Loucy (cell line): ENCODE measurements around the gene MCU.
"Not testable (repeated sequence)": the region's sequence is repeated elsewhere in the genome, so short reads cannot be mapped to it uniquely, and the experiment has no call there.

Source experiments
- H2AFZ ChIP-seq: fragments of 200-600 bp; sonication (generic); 2 replicates; pipeline ENCODE4 v1.6.0; 2016; ENCODE audit warnings: antibody characterized with exemption, mild to moderate bottlenecking, low read length, moderate library complexity
- H3F3A ChIP-seq: fragments of 200-600 bp; 2 replicates; pipeline ENCODE4 v1.6.0; 2016; ENCODE audit warnings: antibody characterized with exemption, low read depth, mild to moderate bottlenecking
- H3K27me3 ChIP-seq: fragments of 200-600 bp; sonication (generic); 2 replicates; pipeline ENCODE4 v1.6.1; 2014; ENCODE audit warnings: low read length, mild to moderate bottlenecking; ENCODE audit not compliant: insufficient read depth, poor library complexity, severe bottlenecking
- H3K36me3 ChIP-seq: fragments of 200-600 bp; sonication (generic); 2 replicates; pipeline ENCODE4 v1.6.1; 2016; ENCODE audit warnings: low read length; ENCODE audit not compliant: insufficient read depth
- H3K4me1 ChIP-seq: fragments of 200-600 bp; sonication (generic); 2 replicates; pipeline ENCODE4 v1.5.1; 2014; ENCODE audit warnings: low read length, mild to moderate bottlenecking; ENCODE audit not compliant: insufficient read depth, poor library complexity, severe bottlenecking
- H3K4me2 ChIP-seq: fragments of 200-600 bp; sonication (generic); 2 replicates; pipeline ENCODE4 v1.6.0; 2014; ENCODE audit warnings: antibody characterized with exemption, low read length, low read depth, mild to moderate bottlenecking; ENCODE audit not compliant: poor library complexity, severe bottlenecking
- H3K4me3 ChIP-seq: fragments of 200-600 bp; sonication (generic); 2 replicates; pipeline ENCODE4 v1.5.1; 2014; ENCODE audit warnings: low read length, mild to moderate bottlenecking, mixed read lengths; ENCODE audit not compliant: poor library complexity, severe bottlenecking
- H3K79me2 ChIP-seq: fragments of 200-600 bp; sonication (generic); 2 replicates; pipeline ENCODE4 v1.6.1; 2014; ENCODE audit warnings: low read length; ENCODE audit not compliant: insufficient read depth
- H3K9ac ChIP-seq: fragments of 200-600 bp; sonication (generic); 2 replicates; pipeline ENCODE4 v1.6.0; 2014; ENCODE audit warnings: mild to moderate bottlenecking, low read depth, low read length, moderate library complexity; ENCODE audit not compliant: poor library complexity, severe bottlenecking
- H3K9me2 ChIP-seq: fragments of 200-600 bp; sonication (generic); replicated peaks from 2 replicates; pipeline ENCODE4 v1.6.1; 2016; ENCODE audit warnings: low read depth, low read length, mixed read lengths
- H3K9me3 ChIP-seq: fragments of 200-600 bp; sonication (generic); 2 replicates; pipeline ENCODE4 v1.6.1; 2014; ENCODE audit warnings: mild to moderate bottlenecking, antibody characterized with exemption, low read length, low read depth; ENCODE audit not compliant: insufficient read depth
- H4K20me1 ChIP-seq: fragments of 200-600 bp; sonication (generic); 2 replicates; pipeline ENCODE4 v1.6.0; 2014; ENCODE audit warnings: antibody characterized with exemption, low read length, mild to moderate bottlenecking; ENCODE audit not compliant: insufficient read depth, poor library complexity, severe bottlenecking
- CTCF ChIP-seq: fragments of 200-600 bp; sonication (generic); conservative IDR thresholded peaks from 2 replicates; pipeline ENCODE4 v1.5.1; 2014; ENCODE audit warnings: mild to moderate bottlenecking, antibody characterized with exemption, low read length
- EZH2phosphoT487 ChIP-seq: fragments of 200-600 bp; IDR thresholded peaks from 2 replicates; pipeline ENCODE4 v1.6.1; 2018; ENCODE audit warnings: antibody characterized with exemption, mild to moderate bottlenecking, moderate library complexity, borderline replicate concordance

The MCU gene

GRCh38 chr10:72754275-72755032 lies 62.5 kb downstream of the MCU start:
- Histone ChIP-seq H3K9me2 (no peaks in the 10 kb centered on the region), H3K79me2 (no peaks in the 10 kb centered on the region), H3K36me3 (no peaks in the 10 kb centered on the region), H3K4me2 (peak overlapping the region; percentile 61), H3K27me3 (no peaks in the 10 kb centered on the region), H3K4me1 (peaks cover 27% of the 10 kb centered on the region), H3K9me3 (no peaks in the 10 kb centered on the region), H3K9ac (no peak overlapping the region), H4K20me1 (no peaks in the 10 kb centered on the region), H2AFZ (no peak overlapping the region), H3F3A (no peaks in the 10 kb centered on the region), H3K4me3 (no peak overlapping the region)
- TF ChIP-seq CTCF: no peak
- TF ChIP-seq EZH2phosphoT487: no peak

GRCh38 chr10:72756674-72757385 lies 64.9 kb downstream of the MCU start:
- Histone ChIP-seq H3K36me3 (no peaks in the 10 kb centered on the region), H3K9ac (no peak overlapping the region), H3K4me2 (no peak overlapping the region), H3K4me3 (no peak overlapping the region), H4K20me1 (no peaks in the 10 kb centered on the region), H3K4me1 (peaks cover 27% of the 10 kb centered on the region), H3K9me3 (no peaks in the 10 kb centered on the region), H3K9me2 (no peaks in the 10 kb centered on the region), H3F3A (no peaks in the 10 kb centered on the region), H2AFZ (no peak overlapping the region), H3K79me2 (no peaks in the 10 kb centered on the region), H3K27me3 (no peaks in the 10 kb centered on the region)
- TF ChIP-seq CTCF: no peak
- no peak for TF ChIP-seq EZH2phosphoT487

- H3K4me1 ChIP-seq: peaks cover 21% of the 10 kb centered on the region
- no peaks in the 10 kb centered on the region for H3K36me3 ChIP-seq
- no peaks in the 10 kb centered on the region for H3F3A ChIP-seq
- H2AFZ ChIP-seq: no peak overlapping the region
- H3K9me2 ChIP-seq: no peaks in the 10 kb centered on the region
- no peaks in the 10 kb centered on the region for H3K79me2 ChIP-seq
- H3K9me3 ChIP-seq: no peaks in the 10 kb centered on the region
- no peak overlapping the region for H3K4me2 ChIP-seq
- H3K9ac ChIP-seq: no peak overlapping the region
- no peak for TF ChIP-seq CTCF
- no peak for TF ChIP-seq EZH2phosphoT487
- H3K4me3 ChIP-seq: no peak overlapping the region
- no peaks in the 10 kb centered on the region for H3K27me3 ChIP-seq
- no peaks in the 10 kb centered on the region for H4K20me1 ChIP-seq
Measured at GRCh38 chr10:72757732-72758131, 65.8 kb downstream of the MCU start.

- H3K9me3 ChIP-seq, H3K79me2 ChIP-seq, H2AFZ ChIP-seq, H3K9ac ChIP-seq, H4K20me1 ChIP-seq, H3K36me3 ChIP-seq, H3K9me2 ChIP-seq, H3F3A ChIP-seq, H3K4me3 ChIP-seq, H3K4me2 ChIP-seq, H3K27me3 ChIP-seq: not testable (repeated sequence)
- H3K4me1 ChIP-seq: peaks cover 11% of the 10 kb centered on the region
Measured at GRCh38 chr10:72758930-72759329, 67.0 kb downstream of the MCU start.
